ENCODE measurements around the gene DNM3.

Gene DNM3

DNA sequence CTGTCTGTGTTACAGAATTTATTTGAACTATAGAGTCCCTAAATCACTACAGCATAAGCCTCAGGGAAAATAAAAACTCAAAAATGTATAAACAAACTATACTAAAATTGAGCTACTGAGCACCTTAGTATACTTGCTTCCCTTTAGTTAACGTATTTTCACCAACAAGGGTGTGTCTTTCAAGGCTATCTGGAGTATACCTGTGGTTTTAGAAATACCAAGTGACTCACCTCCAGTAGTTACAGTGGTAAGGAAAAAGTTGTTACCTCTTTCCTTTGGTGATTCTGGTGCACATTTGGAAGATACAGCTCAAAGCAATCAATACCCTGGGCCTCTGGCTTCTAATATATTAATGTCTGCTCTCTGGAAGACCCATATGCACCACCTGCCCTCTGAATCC lies 511.1 kb downstream of the DNM3 start:
- ATAC-seq (ENCODE audit: low read depth) (peak; percentile 97), DNase-seq (ENCODE audit: low spot score) (no peak)

DNA sequence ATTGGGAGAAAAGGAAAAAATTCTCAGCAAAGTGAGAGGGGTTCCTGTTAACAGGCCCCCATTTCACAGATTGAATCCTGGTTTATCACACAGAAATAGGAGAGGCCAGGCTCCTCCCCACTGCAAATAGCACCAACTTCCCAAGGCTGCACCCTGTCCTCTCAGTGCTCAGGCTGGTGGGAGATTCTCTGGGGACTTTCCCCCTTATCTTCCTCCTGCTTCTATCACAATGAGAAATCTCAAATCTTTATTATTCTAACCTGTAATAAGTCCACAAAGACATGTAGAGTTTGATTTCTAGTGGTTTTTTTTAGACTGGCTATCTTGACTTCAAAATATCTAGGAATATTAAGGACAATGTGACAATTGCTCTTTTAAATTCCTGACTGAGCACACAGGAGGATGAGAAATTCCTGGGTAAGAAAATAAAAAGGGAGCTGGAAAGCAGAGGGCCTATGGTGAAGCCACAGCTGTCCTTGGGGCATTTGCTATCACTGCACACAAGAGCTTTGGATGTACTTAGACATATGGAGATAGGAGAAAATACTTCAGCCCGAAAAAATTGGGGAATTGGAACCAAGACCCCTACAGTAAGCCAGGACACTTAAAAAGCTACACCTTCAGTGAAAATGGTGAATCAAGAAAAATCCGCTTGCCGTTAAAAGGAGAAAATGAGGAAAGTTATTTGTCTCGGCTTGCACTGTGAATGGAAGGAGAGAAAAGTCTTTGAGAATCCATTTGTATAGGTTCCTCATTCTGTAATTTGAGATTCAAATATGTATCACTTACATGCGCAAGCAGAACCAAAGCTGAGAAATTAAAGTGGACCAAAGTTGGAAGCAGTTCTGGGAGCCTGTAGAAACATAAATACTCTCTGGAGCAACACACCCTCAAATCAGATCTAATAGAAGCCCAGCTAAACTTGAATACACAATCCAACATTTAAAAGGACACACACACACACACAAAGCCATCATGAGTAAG lies 513.3 kb downstream of the DNM3 start:
- Histone ChIP-seq H3K9me3 (ENCODE audit: severe bottlenecking) (no peaks in the 10 kb centered on the region), H3K36me3 (ENCODE audit: low read depth) (no peaks in the 10 kb centered on the region), H3K27me3 (ENCODE audit: insufficient read depth, poor library complexity, severe bottlenecking) (no peaks in the 10 kb centered on the region), H3K4me3 (ENCODE audit: severe bottlenecking) (no peak overlapping the region), H3K27ac (ENCODE audit: poor library complexity, severe bottlenecking) (no peak overlapping the region), H3K4me1 (ENCODE audit: insufficient read depth, poor library complexity, severe bottlenecking) (peaks cover 59% of the 10 kb centered on the region)
- DNase-seq (ENCODE audit: low spot score): no peak
- TF ChIP-seq, protein P1, sequence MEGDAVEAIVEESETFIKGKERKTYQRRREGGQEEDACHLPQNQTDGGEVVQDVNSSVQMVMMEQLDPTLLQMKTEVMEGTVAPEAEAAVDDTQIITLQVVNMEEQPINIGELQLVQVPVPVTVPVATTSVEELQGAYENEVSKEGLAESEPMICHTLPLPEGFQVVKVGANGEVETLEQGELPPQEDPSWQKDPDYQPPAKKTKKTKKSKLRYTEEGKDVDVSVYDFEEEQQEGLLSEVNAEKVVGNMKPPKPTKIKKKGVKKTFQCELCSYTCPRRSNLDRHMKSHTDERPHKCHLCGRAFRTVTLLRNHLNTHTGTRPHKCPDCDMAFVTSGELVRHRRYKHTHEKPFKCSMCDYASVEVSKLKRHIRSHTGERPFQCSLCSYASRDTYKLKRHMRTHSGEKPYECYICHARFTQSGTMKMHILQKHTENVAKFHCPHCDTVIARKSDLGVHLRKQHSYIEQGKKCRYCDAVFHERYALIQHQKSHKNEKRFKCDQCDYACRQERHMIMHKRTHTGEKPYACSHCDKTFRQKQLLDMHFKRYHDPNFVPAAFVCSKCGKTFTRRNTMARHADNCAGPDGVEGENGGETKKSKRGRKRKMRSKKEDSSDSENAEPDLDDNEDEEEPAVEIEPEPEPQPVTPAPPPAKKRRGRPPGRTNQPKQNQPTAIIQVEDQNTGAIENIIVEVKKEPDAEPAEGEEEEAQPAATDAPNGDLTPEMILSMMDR (IDR thresholded peaks at IDR 0.05; ENCODE audit: poor library complexity, severe bottlenecking): no peak
- no peak for ATAC-seq (ENCODE audit: low read depth)

More for the DNA sequence above, 511.1 kb downstream of the DNM3 start:
- peak overlapping the region; percentile 78 for H3K27ac ChIP-seq (ENCODE audit: poor library complexity, severe bottlenecking)
- TF ChIP-seq, protein P1 (IDR thresholded peaks at IDR 0.05; ENCODE audit: poor library complexity, severe bottlenecking): no peak
- H3K4me1 ChIP-seq (ENCODE audit: insufficient read depth, poor library complexity, severe bottlenecking): peaks cover 38% of the 10 kb centered on the region
- H3K4me3 ChIP-seq (ENCODE audit: severe bottlenecking): no peak overlapping the region
- H3K9me3 ChIP-seq (ENCODE audit: severe bottlenecking): no peaks in the 10 kb centered on the region
- no peaks in the 10 kb centered on the region for H3K36me3 ChIP-seq (ENCODE audit: low read depth)
- H3K27me3 ChIP-seq (ENCODE audit: insufficient read depth, poor library complexity, severe bottlenecking): no peaks in the 10 kb centered on the region

DNA sequence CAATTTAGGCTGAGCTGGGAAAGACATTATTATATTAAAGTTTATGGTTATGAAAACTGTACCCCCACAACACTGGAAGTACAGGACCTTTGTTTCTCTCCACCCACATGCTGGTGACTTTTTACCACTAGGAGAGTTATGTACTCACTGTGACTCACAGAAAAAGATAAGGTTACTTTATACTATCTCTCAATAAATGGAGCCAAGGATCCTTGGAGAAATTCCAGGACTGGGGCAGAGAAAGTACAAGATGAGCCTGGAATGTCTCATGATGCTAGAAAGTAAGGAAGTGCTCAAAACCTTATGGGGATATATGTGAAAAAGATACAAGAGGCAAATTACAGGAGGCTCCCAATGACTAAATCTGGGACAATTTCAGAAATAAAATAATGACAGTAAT lies 515.3 kb downstream of the DNM3 start:
- H3K27me3 ChIP-seq (ENCODE audit: insufficient read depth, poor library complexity, severe bottlenecking): no peaks in the 10 kb centered on the region
- peak; percentile 12; the same call in 2 of the 3 replicates for ATAC-seq (ENCODE audit: low read depth)
- H3K4me1 ChIP-seq (ENCODE audit: insufficient read depth, poor library complexity, severe bottlenecking): peaks cover 67% of the 10 kb centered on the region
- DNase-seq (ENCODE audit: low spot score): no peak
- no peak overlapping the region for H3K4me3 ChIP-seq (ENCODE audit: severe bottlenecking)
- no peaks in the 10 kb centered on the region for H3K36me3 ChIP-seq (ENCODE audit: low read depth)
- TF ChIP-seq, protein P1 (IDR thresholded peaks at IDR 0.05; ENCODE audit: poor library complexity, severe bottlenecking): no peak
- H3K9me3 ChIP-seq (ENCODE audit: severe bottlenecking): no peaks in the 10 kb centered on the region
- peak overlapping the region; percentile 95 for H3K27ac ChIP-seq (ENCODE audit: poor library complexity, severe bottlenecking)

DNA sequence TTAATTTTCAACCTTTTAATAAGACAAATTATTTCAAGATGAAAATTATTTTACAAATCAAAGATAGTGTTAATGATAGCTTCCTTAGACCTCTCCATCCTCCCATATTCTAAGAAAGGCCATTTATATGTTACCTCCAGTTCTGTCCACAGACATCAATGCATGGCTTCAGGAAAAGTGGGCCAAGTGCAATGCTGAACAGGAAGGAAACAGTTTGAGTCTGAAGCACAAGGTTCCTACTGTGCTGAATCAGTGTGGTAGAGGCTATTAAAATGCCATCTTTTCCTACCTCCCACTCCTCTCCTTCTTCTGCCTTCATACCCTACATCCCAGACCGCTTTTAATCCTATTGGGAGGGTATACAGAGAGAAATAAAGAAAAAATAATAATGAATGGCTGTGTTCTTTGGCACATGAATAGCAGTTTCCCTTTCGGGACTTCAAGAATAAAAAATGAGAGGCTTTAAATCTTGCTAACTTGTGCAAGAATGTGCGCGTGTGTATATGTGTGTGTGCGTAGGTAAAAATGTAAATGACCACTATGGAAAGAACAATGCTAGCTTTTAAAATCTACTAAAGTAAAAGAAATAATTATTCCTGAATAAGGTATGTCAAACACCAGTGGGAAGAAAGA lies 516.6 kb downstream of the DNM3 start:
- no peak for ATAC-seq (ENCODE audit: low read depth)
- H3K27ac ChIP-seq (ENCODE audit: poor library complexity, severe bottlenecking): peak overlapping the region; percentile 95
- H3K4me1 ChIP-seq (ENCODE audit: insufficient read depth, poor library complexity, severe bottlenecking): peaks cover 54% of the 10 kb centered on the region
- no peak for DNase-seq (ENCODE audit: low spot score)
- H3K4me3 ChIP-seq (ENCODE audit: severe bottlenecking): no peak overlapping the region
- H3K36me3 ChIP-seq (ENCODE audit: low read depth): no peaks in the 10 kb centered on the region
- no peaks in the 10 kb centered on the region for H3K9me3 ChIP-seq (ENCODE audit: severe bottlenecking)
- TF ChIP-seq, protein P1 (IDR thresholded peaks at IDR 0.05; ENCODE audit: poor library complexity, severe bottlenecking): no peak
- no peaks in the 10 kb centered on the region for H3K27me3 ChIP-seq (ENCODE audit: insufficient read depth, poor library complexity, severe bottlenecking)
